ENCODE data around the gene AKAP6. TPM values are rescaled to one million over a fixed set of nuclear protein-coding genes. Genes with fewer than 3 reads are reported as not detected.

Gene AKAP6
- total and polyA plus RNA-seq, 12 donors, result 0.71 to 24.7 (median 8.1) TPM

GRCh38 chr14:32514681-32515080, 185.6 kb downstream of the AKAP6 start:
- intact Hi-C loops (cut with DNase I), result no loop called here
- no peak for DNase-seq
- TF ChIP-seq POLR2A (IDR thresholded peaks at IDR 0.05) (no peak), CTCF (IDR thresholded peaks at IDR 0.05) (no peak)
- no peak overlapping the region for H3K4me3 ChIP-seq
- no peak overlapping the region for H3K27ac ChIP-seq
- H3K27me3 ChIP-seq, result no peaks in the 10 kb centered on the region
- H3K36me3 ChIP-seq (replicated peaks in 1 of 2), result no peaks in the 10 kb centered on the region
- no peaks in the 10 kb centered on the region for H3K9me3 ChIP-seq (replicated peaks in 1 of 3)
- peaks cover 10 to 18% of the 10 kb centered on the region in 2 donors for H3K4me1 ChIP-seq (replicated peaks in 1 of 2)

- intact Hi-C loops (cut with DNase I), result no loop called here
- Histone ChIP-seq H3K9me3 (replicated peaks in 1 of 3) (no peaks in the 10 kb centered on the region), H3K4me3 (no peak overlapping the region), H3K27me3 (no peaks in the 10 kb centered on the region), H3K4me1 (replicated peaks in 1 of 2) (no peaks in the 10 kb centered on the region), H3K27ac (no peak overlapping the region), H3K36me3 (replicated peaks in 1 of 2) (no peaks in the 10 kb centered on the region)
- DNase-seq, result no peak
- WGBS, 4 donors, result 60 to 79% (median 68%) methylated on average over 3 of the region's 3 CpGs
- TF ChIP-seq POLR2A (IDR thresholded peaks at IDR 0.05) (no peak), CTCF (IDR thresholded peaks at IDR 0.05) (no peak)
Observed at GRCh38 chr14:32524609-32525375, 195.7 kb downstream of the AKAP6 start.

GRCh38 chr14:32525591-32525990, 196.5 kb downstream of the AKAP6 start:
- 87 to 91% (median 88%) methylated on average over 2 of the region's 2 CpGs for WGBS, 4 donors
- H3K36me3 ChIP-seq (replicated peaks in 1 of 2), result no peaks in the 10 kb centered on the region
- intact Hi-C loops (cut with DNase I), result no loop called here
- no peak overlapping the region for H3K27ac ChIP-seq
- H3K9me3 ChIP-seq (replicated peaks in 1 of 3), result no peaks in the 10 kb centered on the region
- no peaks in the 10 kb centered on the region for H3K27me3 ChIP-seq
- no peak for TF ChIP-seq POLR2A (IDR thresholded peaks at IDR 0.05)
- TF ChIP-seq CTCF (IDR thresholded peaks at IDR 0.05), result no peak
- H3K4me3 ChIP-seq, result no peak overlapping the region
- no peaks in the 10 kb centered on the region for H3K4me1 ChIP-seq (replicated peaks in 1 of 2)
- DNase-seq, result no peak

- TF ChIP-seq POLR2A (IDR thresholded peaks at IDR 0.05) (no peak), CTCF (IDR thresholded peaks at IDR 0.05) (no peak)
- H3K27ac ChIP-seq, result no peak overlapping the region
- H3K36me3 ChIP-seq (replicated peaks in 1 of 2), result no peaks in the 10 kb centered on the region
- 43 to 76% (median 50%) methylated on average over 1 of the region's 1 CpG for WGBS, 4 donors
- no peak for DNase-seq
- no peak overlapping the region for H3K4me3 ChIP-seq
- H3K4me1 ChIP-seq (replicated peaks in 1 of 2), result no peaks in the 10 kb centered on the region
- intact Hi-C loops (cut with DNase I), result no loop called here
- no peaks in the 10 kb centered on the region for H3K9me3 ChIP-seq (replicated peaks in 1 of 3)
- H3K27me3 ChIP-seq, result no peaks in the 10 kb centered on the region
Observed at GRCh38 chr14:32530800-32531199, 201.7 kb downstream of the AKAP6 start.

Measured in adrenal gland (tissue), 12 donors.